GM23248 (cell line): ENCODE results near the gene BARHL1. TPM values are rescaled to one million over a fixed set of nuclear protein-coding genes. Genes with fewer than 3 reads are reported as not detected.

Source experiments
- DNase-seq: peaks from one replicate; pipeline ENCODE4 v3.0.0-alpha.2; 2015
- H2AFZ ChIP-seq: fragments of 200-600 bp; sonication (generic); 2 replicates; pipeline ENCODE4 v1.6.1; 2016; ENCODE audit warnings: antibody characterized with exemption
- H3F3A ChIP-seq: fragments of 200-600 bp; sonication (generic); 2 replicates; pipeline ENCODE4 v1.6.1; 2016; ENCODE audit warnings: mild to moderate bottlenecking, antibody characterized with exemption, mixed run types; ENCODE audit not compliant: insufficient read depth
- H3K27ac ChIP-seq: fragments of 200-600 bp; sonication (generic); 2 replicates; pipeline ENCODE4 v1.5.1; 2016; ENCODE audit warnings: mild to moderate bottlenecking
- H3K27me3 ChIP-seq: fragments of 200-600 bp; sonication (generic); replicated peaks from 2 replicates; pipeline ENCODE4 v1.6.1; 2016; ENCODE audit warnings: mild to moderate bottlenecking; ENCODE audit not compliant: insufficient read depth
- H3K36me3 ChIP-seq: fragments of 200-600 bp; sonication (generic); 2 replicates; pipeline ENCODE4 v1.6.1; 2016; ENCODE audit warnings: low read depth, mild to moderate bottlenecking
- H3K4me1 ChIP-seq: fragments of 200-600 bp; sonication (generic); 2 replicates; pipeline ENCODE4 v1.6.1; 2016; ENCODE audit warnings: mild to moderate bottlenecking; ENCODE audit not compliant: insufficient read depth
- H3K4me2 ChIP-seq: fragments of 200-600 bp; sonication (generic); one replicate; pipeline ENCODE4 v1.6.1; 2016; ENCODE audit warnings: mild to moderate bottlenecking; ENCODE audit not compliant: unreplicated experiment
- H3K4me3 ChIP-seq: fragments of 200-600 bp; sonication (generic); 2 replicates; pipeline ENCODE4 v1.5.1; 2016; ENCODE audit warnings: mild to moderate bottlenecking
- H3K79me2 ChIP-seq: fragments of 200-600 bp; sonication (generic); 2 replicates; pipeline ENCODE4 v1.6.1; 2016; ENCODE audit warnings: mild to moderate bottlenecking; ENCODE audit not compliant: insufficient read depth
- H3K9ac ChIP-seq: fragments of 200-600 bp; sonication (generic); 2 replicates; pipeline ENCODE4 v1.6.1; 2016; ENCODE audit warnings: mild to moderate bottlenecking
- H3K9me2 ChIP-seq: fragments of 200-600 bp; sonication (generic); 2 replicates; pipeline ENCODE4 v1.6.1; 2016; ENCODE audit warnings: mixed run types, mild to moderate bottlenecking, moderate library complexity; ENCODE audit not compliant: insufficient read depth
- H3K9me3 ChIP-seq: fragments of 200-600 bp; sonication (generic); one replicate; pipeline ENCODE4 v1.6.1; 2017; ENCODE audit warnings: low read depth
- H4K20me1 ChIP-seq: fragments of 200-600 bp; sonication (generic); 2 replicates; pipeline ENCODE4 v1.6.0; 2016; ENCODE audit not compliant: insufficient read depth
- EZH2 ChIP-seq: fragments of 200-600 bp; sonication (generic); IDR thresholded peaks from 2 replicates; pipeline ENCODE4 v1.6.1; 2018; ENCODE audit warnings: antibody characterized with exemption, mild to moderate bottlenecking; ENCODE audit not compliant: insufficient read depth, poor library complexity, severe bottlenecking
- EZH2phosphoT487 ChIP-seq: fragments of 200-600 bp; sonication (generic); IDR thresholded peaks from 2 replicates; pipeline ENCODE4 v1.6.1; 2018; ENCODE audit warnings: antibody characterized with exemption, moderate library complexity, mild to moderate bottlenecking, low read depth; ENCODE audit not compliant: insufficient read depth
- WGBS, 2 experiments: methylation state at CpG; one replicate each; pipeline ENCODE4 v1.1.6; 2015 to 2017; ENCODE audit warnings: low lambda C conversion rate in 2 of 2, low coverage in 1 of 2; ENCODE audit errors: missing lambda C conversion rate in 2 of 2; 5-methylcytosine and 5-hydroxymethylcytosine counted together
- in situ Hi-C: fragments of 300-500 bp; cut with MboI; formaldehyde crosslinking; loops from 2 replicates; pipeline ENCODE4 v1.15.0; 2020
- polyA plus RNA-seq: library from polyadenylated mRNA; unstranded; fragments of >200 nt; fragmentation: Nextera tagmentation; extraction: Ambion mirVana; gene quantifications from 2 replicates; pipeline ENCODE4 v1.2.1, GENCODE V29; 2016
- total RNA-seq: library from RNA; depleted of rRNA; stranded (reverse); fragments of >200 nt; shearing (Covaris generic); gene quantifications from 2 replicates; pipeline ENCODE4 v1.2.3, GENCODE V29; 2014

Gene BARHL1
- total and polyA plus RNA-seq, 2 experiments from 2014 or later: not detected

- Histone ChIP-seq H3K9ac (no peak overlapping the region), H3K79me2 (no peaks in the 10 kb centered on the region), H4K20me1 (no peaks in the 10 kb centered on the region), H2AFZ (no peak overlapping the region), H3K27me3 (peaks cover 39% of the 10 kb centered on the region), H3K9me2 (no peaks in the 10 kb centered on the region), H3F3A (no peaks in the 10 kb centered on the region), H3K4me3 (no peak overlapping the region), H3K36me3 (no peaks in the 10 kb centered on the region), H3K4me2 (no peak overlapping the region), H3K4me1 (no peaks in the 10 kb centered on the region), H3K27ac (no peak overlapping the region), H3K9me3 (no peaks in the 10 kb centered on the region)
- 39 to 45% methylated on average over 26 of the region's 26 CpGs for WGBS, 2 experiments
- in situ Hi-C loops: no loop called here
- TF ChIP-seq EZH2: no peak
- DNase-seq: no peak
These were observed 25.7 kb upstream of the BARHL1 start for GRCh38 chr9:132556714-132557113.

- TF ChIP-seq EZH2phosphoT487 (no peak), EZH2 (no peak)
- H3F3A ChIP-seq: no peaks in the 10 kb centered on the region
- DNase-seq: no peak
- H4K20me1 ChIP-seq: no peaks in the 10 kb centered on the region
- H3K79me2 ChIP-seq: no peaks in the 10 kb centered on the region
- H3K9me2 ChIP-seq: no peaks in the 10 kb centered on the region
- H3K9ac ChIP-seq: no peak overlapping the region
- H3K27ac ChIP-seq: no peak overlapping the region
- no peaks in the 10 kb centered on the region for H3K4me1 ChIP-seq
- H3K9me3 ChIP-seq: no peaks in the 10 kb centered on the region
- in situ Hi-C loops: no loop called here
- H3K36me3 ChIP-seq: no peaks in the 10 kb centered on the region
- WGBS, 2 experiments: 63 to 72% methylated on average over 15 of the region's 15 CpGs
- H3K27me3 ChIP-seq: peaks cover 39% of the 10 kb centered on the region
- no peak overlapping the region for H2AFZ ChIP-seq
- H3K4me3 ChIP-seq: no peak overlapping the region
- H3K4me2 ChIP-seq: no peak overlapping the region
These were observed 25.2 kb upstream of the BARHL1 start for GRCh38 chr9:132557159-132557558.

GRCh38 chr9:132559711-132560110 lies 22.7 kb upstream of the BARHL1 start:
- Histone ChIP-seq H3K9ac (no peak overlapping the region), H3K9me2 (no peaks in the 10 kb centered on the region), H3K4me2 (no peak overlapping the region), H3F3A (no peaks in the 10 kb centered on the region), H3K9me3 (no peaks in the 10 kb centered on the region), H3K4me1 (no peaks in the 10 kb centered on the region), H2AFZ (no peak overlapping the region), H3K36me3 (no peaks in the 10 kb centered on the region), H3K79me2 (no peaks in the 10 kb centered on the region), H4K20me1 (no peaks in the 10 kb centered on the region), H3K27ac (no peak overlapping the region), H3K27me3 (peaks cover 64% of the 10 kb centered on the region), H3K4me3 (no peak overlapping the region)
- 68 to 85% methylated on average over 2 of the region's 2 CpGs for WGBS, 2 experiments
- no peak for DNase-seq
- TF ChIP-seq EZH2phosphoT487 (no peak), EZH2 (no peak)
- in situ Hi-C loops: no loop called here

GRCh38 chr9:132560616-132561202 lies 21.7 kb upstream of the BARHL1 start:
- Histone ChIP-seq H4K20me1 (no peaks in the 10 kb centered on the region), H2AFZ (no peak overlapping the region), H3K4me3 (no peak overlapping the region), H3K27ac (no peak overlapping the region), H3K9ac (no peak overlapping the region), H3K9me3 (no peaks in the 10 kb centered on the region), H3K79me2 (no peaks in the 10 kb centered on the region), H3K4me1 (no peaks in the 10 kb centered on the region), H3K9me2 (no peaks in the 10 kb centered on the region), H3K27me3 (peaks cover 64% of the 10 kb centered on the region), H3F3A (no peaks in the 10 kb centered on the region), H3K4me2 (no peak overlapping the region), H3K36me3 (no peaks in the 10 kb centered on the region)
- WGBS, 2 experiments: 25% methylated on average over 14 of the region's 14 CpGs
- TF ChIP-seq EZH2phosphoT487 (no peak), EZH2 (no peak)
- DNase-seq: no peak
- in situ Hi-C loops: no loop called here

GRCh38 chr9:132562306-132562573 lies 20.2 kb upstream of the BARHL1 start:
- Histone ChIP-seq H3K4me3 (no peak overlapping the region), H3K9ac (no peak overlapping the region), H3K36me3 (no peaks in the 10 kb centered on the region), H2AFZ (no peak overlapping the region), H3K9me2 (no peaks in the 10 kb centered on the region), H3K27me3 (peaks cover 52% of the 10 kb centered on the region), H3K79me2 (no peaks in the 10 kb centered on the region), H3K4me1 (no peaks in the 10 kb centered on the region), H3F3A (no peaks in the 10 kb centered on the region), H3K4me2 (no peak overlapping the region), H3K27ac (no peak overlapping the region), H4K20me1 (no peaks in the 10 kb centered on the region), H3K9me3 (no peaks in the 10 kb centered on the region)
- 1 to 5% methylated on average over 4 of the region's 4 CpGs for WGBS, 2 experiments
- TF ChIP-seq EZH2: no peak
- no peak for TF ChIP-seq EZH2phosphoT487
- DNase-seq: no peak
- in situ Hi-C loops: no loop called here
